GM12874 (cell line): Measurements from ENCODE around the gene ADAMTS1.

Experiments used
- CTCF ChIP-seq: IDR thresholded peaks from 2 replicates; pipeline ENCODE4 v1.5.1; 2011; ENCODE audit warnings: low read depth, mild to moderate bottlenecking, control low read depth, low read length, moderate library complexity; ENCODE audit not compliant: insufficient read depth

ADAMTS1 gene

GRCh38 chr21:26881504-26882228 lies 36.5 kb upstream of the ADAMTS1 start:
- no peak for TF ChIP-seq CTCF

- TF ChIP-seq CTCF, result no peak
Measured at GRCh38 chr21:26877018-26877417, 31.8 kb upstream of the ADAMTS1 start.

GRCh38 chr21:26874347-26874746 lies 29.1 kb upstream of the ADAMTS1 start:
- no peak for TF ChIP-seq CTCF

GRCh38 chr21:26865857-26866256 lies 20.6 kb upstream of the ADAMTS1 start:
- no peak for TF ChIP-seq CTCF

- TF ChIP-seq CTCF, result no peak
Measured at GRCh38 chr21:26852423-26852822, 7.2 kb upstream of the ADAMTS1 start.

GRCh38 chr21:26851109-26851944 lies 6.1 kb upstream of the ADAMTS1 start:
- no peak for TF ChIP-seq CTCF

GRCh38 chr21:26850116-26850643 lies 5.0 kb upstream of the ADAMTS1 start:
- TF ChIP-seq CTCF, result no peak
